Measurements from ENCODE around the gene GPR162. TPM values are rescaled to one million over a fixed set of nuclear protein-coding genes. Genes with fewer than 3 reads are reported as not detected.

Gene GPR162
- total RNA-seq, 2 donors from 2014 or later = 0.63 TPM; not detected in 1

GRCh38 chr12:6839482-6840201 lies 18.0 kb downstream of the GPR162 start:
- no peak for DNase-seq
- Mint-ChIP-seq H3K4me3 (no peak overlapping the region), H3K27me3 (no peaks in the 10 kb centered on the region), H3K4me1 (peaks cover 10% of the 10 kb centered on the region), H3K36me3 (ENCODE audit: low read depth) (no peaks in the 10 kb centered on the region), H3K27ac (no peak overlapping the region)
- ATAC-seq = no peak
- no peaks in the 10 kb centered on the region for H3K9me3 ChIP-seq (ENCODE audit: control insufficient read depth, low read length, poor library complexity, severe bottlenecking)

GRCh38 chr12:6840330-6840729 lies 18.7 kb downstream of the GPR162 start:
- DNase-seq = no peak
- Mint-ChIP-seq H3K4me3 (no peak overlapping the region), H3K27ac (no peak overlapping the region), H3K27me3 (no peaks in the 10 kb centered on the region), H3K36me3 (ENCODE audit: low read depth) (peaks cover 4% of the 10 kb centered on the region), H3K4me1 (peaks cover 7% of the 10 kb centered on the region)
- H3K9me3 ChIP-seq (ENCODE audit: control insufficient read depth, low read length, poor library complexity, severe bottlenecking) = no peaks in the 10 kb centered on the region
- no peak for ATAC-seq

GRCh38 chr12:6840761-6841515 lies 19.3 kb downstream of the GPR162 start, which contains the start of gene GNB3:
TSS of gene GNB3 (plus strand) at chr12:6840925. CDS start at chr12:6841288, 363 bp downstream.
- Mint-ChIP-seq H3K4me1 (peaks cover 4% of the 10 kb centered on the region), H3K4me3 (no peak within 1 kb of the TSS), H3K27ac (no peak within 1 kb of the TSS), H3K27me3 (no peaks in the 10 kb centered on the region), H3K36me3 (ENCODE audit: low read depth) (peaks cover 4% of the 10 kb centered on the region)
- no peak for DNase-seq
- no peak for ATAC-seq
- H3K9me3 ChIP-seq (ENCODE audit: control insufficient read depth, low read length, poor library complexity, severe bottlenecking) = no peaks in the 10 kb centered on the region

- DNase-seq = no peak
- H3K9me3 ChIP-seq (ENCODE audit: control insufficient read depth, low read length, poor library complexity, severe bottlenecking) = no peaks in the 10 kb centered on the region
- Mint-ChIP-seq H3K4me3 (no peak overlapping the region), H3K27me3 (no peaks in the 10 kb centered on the region), H3K27ac (no peak overlapping the region), H3K36me3 (ENCODE audit: low read depth) (peaks cover 4% of the 10 kb centered on the region), H3K4me1 (peaks cover 2% of the 10 kb centered on the region)
- ATAC-seq = no peak
Observed at GRCh38 chr12:6842075-6842474, 20.5 kb downstream of the GPR162 start.

GRCh38 chr12:6843118-6843902 lies 21.7 kb downstream of the GPR162 start:
- Mint-ChIP-seq H3K27ac (no peak overlapping the region), H3K4me3 (no peak overlapping the region), H3K27me3 (no peaks in the 10 kb centered on the region), H3K36me3 (ENCODE audit: low read depth) (peaks cover 4% of the 10 kb centered on the region), H3K4me1 (peaks cover 5% of the 10 kb centered on the region)
- no peak for DNase-seq
- ATAC-seq = no peak
- no peaks in the 10 kb centered on the region for H3K9me3 ChIP-seq (ENCODE audit: control insufficient read depth, low read length, poor library complexity, severe bottlenecking)

GRCh38 chr12:6845395-6845794 lies 23.8 kb downstream of the GPR162 start:
- peak overlapping the region; percentile 49 for H3K4me3 Mint-ChIP-seq
- H3K27me3 Mint-ChIP-seq = no peaks in the 10 kb centered on the region
- peak overlapping the region; percentile 67 for H3K27ac Mint-ChIP-seq
- ATAC-seq (no peak), DNase-seq (no peak)
- no peaks in the 10 kb centered on the region for H3K9me3 ChIP-seq (ENCODE audit: control insufficient read depth, low read length, poor library complexity, severe bottlenecking)
- peaks cover 10% of the 10 kb centered on the region for H3K4me1 Mint-ChIP-seq
- peaks cover 4% of the 10 kb centered on the region for H3K36me3 Mint-ChIP-seq (ENCODE audit: low read depth)

GRCh38 chr12:6846316-6846869 lies 24.8 kb downstream of the GPR162 start:
- H3K9me3 ChIP-seq (ENCODE audit: control insufficient read depth, low read length, poor library complexity, severe bottlenecking) = no peaks in the 10 kb centered on the region
- H3K27ac Mint-ChIP-seq = peak overlapping the region; percentile 57
- DNase-seq = no peak
- H3K36me3 Mint-ChIP-seq (ENCODE audit: low read depth) = peaks cover 4% of the 10 kb centered on the region
- no peak for ATAC-seq
- H3K27me3 Mint-ChIP-seq = no peaks in the 10 kb centered on the region
- H3K4me3 Mint-ChIP-seq = no peak overlapping the region
- peaks cover 14% of the 10 kb centered on the region for H3K4me1 Mint-ChIP-seq

- peaks cover 19% of the 10 kb centered on the region for H3K4me1 Mint-ChIP-seq
- no peaks in the 10 kb centered on the region for H3K27me3 Mint-ChIP-seq
- peak overlapping the region; percentile 57 for H3K27ac Mint-ChIP-seq
- DNase-seq (no peak), ATAC-seq (no peak)
- H3K36me3 Mint-ChIP-seq (ENCODE audit: low read depth) = peaks cover 4% of the 10 kb centered on the region
- no peak overlapping the region for H3K4me3 Mint-ChIP-seq
- H3K9me3 ChIP-seq (ENCODE audit: control insufficient read depth, low read length, poor library complexity, severe bottlenecking) = no peaks in the 10 kb centered on the region
Observed at GRCh38 chr12:6847676-6848075, 26.1 kb downstream of the GPR162 start.

GRCh38 chr12:6849427-6849826 lies 27.8 kb downstream of the GPR162 start:
- H3K4me3 Mint-ChIP-seq = peak overlapping the region; percentile 15

GRCh38 chr12:6849976-6850560 lies 28.4 kb downstream of the GPR162 start:
- Mint-ChIP-seq H3K4me3 (no peak overlapping the region), H3K36me3 (ENCODE audit: low read depth) (no peaks in the 10 kb centered on the region), H3K27me3 (no peaks in the 10 kb centered on the region), H3K27ac (no peak overlapping the region), H3K4me1 (peaks cover 31% of the 10 kb centered on the region)
- no peak for DNase-seq
- ATAC-seq = no peak
- no peaks in the 10 kb centered on the region for H3K9me3 ChIP-seq (ENCODE audit: control insufficient read depth, low read length, poor library complexity, severe bottlenecking)

More at GRCh38 chr12:6849427-6849826, 27.8 kb downstream of the GPR162 start:
- DNase-seq (no peak), ATAC-seq (no peak)
- Mint-ChIP-seq H3K27me3 (no peaks in the 10 kb centered on the region), H3K36me3 (ENCODE audit: low read depth) (peaks cover 4% of the 10 kb centered on the region), H3K27ac (no peak overlapping the region), H3K4me1 (peaks cover 33% of the 10 kb centered on the region)
- no peaks in the 10 kb centered on the region for H3K9me3 ChIP-seq (ENCODE audit: control insufficient read depth, low read length, poor library complexity, severe bottlenecking)

GRCh38 chr12:6850796-6851152 lies 29.2 kb downstream of the GPR162 start:
- peak overlapping the region; percentile 28 for H3K4me3 Mint-ChIP-seq
- H3K36me3 Mint-ChIP-seq (ENCODE audit: low read depth) = no peaks in the 10 kb centered on the region
- peaks cover 31% of the 10 kb centered on the region for H3K4me1 Mint-ChIP-seq
- peak overlapping the region; percentile 94 for H3K27ac Mint-ChIP-seq
- no peak for ATAC-seq
- DNase-seq = no peak
- H3K9me3 ChIP-seq (ENCODE audit: control insufficient read depth, low read length, poor library complexity, severe bottlenecking) = no peaks in the 10 kb centered on the region
- no peaks in the 10 kb centered on the region for H3K27me3 Mint-ChIP-seq

- no peaks in the 10 kb centered on the region for H3K27me3 Mint-ChIP-seq
Observed at GRCh38 chr12:6851153-6851920, 29.7 kb downstream of the GPR162 start, which contains the start of gene CDCA3. TSS of gene CDCA3 (minus strand) at chr12:6851286. CDS start at chr12:6850952, 334 bp downstream.

More at GRCh38 chr12:6851153-6851920, 29.7 kb downstream of the GPR162 start, which contains the start of gene CDCA3:
- DNase-seq (peak; percentile 79 to 84 (median 83)), ATAC-seq (peak; percentile 55)
- peak within 1 kb of the TSS; percentile 94 for H3K27ac Mint-ChIP-seq
- H3K4me3 Mint-ChIP-seq = peak within 1 kb of the TSS; percentile 95
- no peaks in the 10 kb centered on the region for H3K9me3 ChIP-seq (ENCODE audit: control insufficient read depth, low read length, poor library complexity, severe bottlenecking)
- no peaks in the 10 kb centered on the region for H3K36me3 Mint-ChIP-seq (ENCODE audit: low read depth)
- peaks cover 31% of the 10 kb centered on the region for H3K4me1 Mint-ChIP-seq
